Testis (tissue), 2 donors: ENCODE data around the gene CC2D1A.

Source experiments
- POLR2A ChIP-seq: fragments of 450-650 bp; IDR thresholded peaks from one replicate; pipeline ENCODE4 v1.6.1; 2017; ENCODE audit warnings: antibody characterized with exemption, mild to moderate bottlenecking, moderate library complexity
- TF ChIP-seq, protein P1 (sequence below), 3 experiments: fragments of 450-650 bp in 2 of 3; fragments of 200-600 bp in 1 of 3; sonication (generic) in 1 of 3; IDR thresholded peaks; one replicate each; pipeline ENCODE4 v1.5.1; 2016 to 2019; ENCODE audit warnings: antibody characterized with exemption in 3 of 3, mild to moderate bottlenecking in 2 of 3, moderate library complexity in 1 of 3

DNA sequence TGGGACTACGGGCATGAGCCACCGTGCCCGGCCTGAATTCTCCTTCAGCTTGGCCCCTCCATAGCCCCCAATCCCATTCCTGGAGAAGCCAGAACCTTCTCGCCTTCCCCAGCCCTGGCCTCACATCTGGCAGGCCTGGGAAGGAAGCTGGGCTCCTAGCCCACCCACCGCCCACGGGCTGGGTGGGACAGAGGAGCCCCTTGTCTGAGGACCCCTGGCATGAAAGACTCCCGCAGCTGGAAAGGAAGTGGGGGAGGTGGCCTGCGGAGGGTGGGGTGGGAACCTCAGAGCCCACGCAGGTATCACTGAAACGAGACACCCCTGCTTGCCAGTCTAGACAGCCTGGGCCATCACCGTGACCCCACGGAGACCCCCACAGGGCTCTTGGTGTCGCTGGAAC lies 36.7 kb upstream of the CC2D1A start:
- TF ChIP-seq, protein P1, sequence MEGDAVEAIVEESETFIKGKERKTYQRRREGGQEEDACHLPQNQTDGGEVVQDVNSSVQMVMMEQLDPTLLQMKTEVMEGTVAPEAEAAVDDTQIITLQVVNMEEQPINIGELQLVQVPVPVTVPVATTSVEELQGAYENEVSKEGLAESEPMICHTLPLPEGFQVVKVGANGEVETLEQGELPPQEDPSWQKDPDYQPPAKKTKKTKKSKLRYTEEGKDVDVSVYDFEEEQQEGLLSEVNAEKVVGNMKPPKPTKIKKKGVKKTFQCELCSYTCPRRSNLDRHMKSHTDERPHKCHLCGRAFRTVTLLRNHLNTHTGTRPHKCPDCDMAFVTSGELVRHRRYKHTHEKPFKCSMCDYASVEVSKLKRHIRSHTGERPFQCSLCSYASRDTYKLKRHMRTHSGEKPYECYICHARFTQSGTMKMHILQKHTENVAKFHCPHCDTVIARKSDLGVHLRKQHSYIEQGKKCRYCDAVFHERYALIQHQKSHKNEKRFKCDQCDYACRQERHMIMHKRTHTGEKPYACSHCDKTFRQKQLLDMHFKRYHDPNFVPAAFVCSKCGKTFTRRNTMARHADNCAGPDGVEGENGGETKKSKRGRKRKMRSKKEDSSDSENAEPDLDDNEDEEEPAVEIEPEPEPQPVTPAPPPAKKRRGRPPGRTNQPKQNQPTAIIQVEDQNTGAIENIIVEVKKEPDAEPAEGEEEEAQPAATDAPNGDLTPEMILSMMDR (IDR thresholded peaks at IDR 0.05): no peak
- no peak for TF ChIP-seq POLR2A
